Astrocyte of the cerebellum (primary cell): ENCODE results near the gene KCNMB2.
"Not testable (repeated sequence)": the region's sequence is repeated elsewhere in the genome, so short reads cannot be mapped to it uniquely, and the experiment has no call there.

Source experiments
- DNase-seq: peaks from one replicate; pipeline ENCODE4 v3.0.0-alpha.2; 2011; ENCODE audit warnings: low read depth
- H3K4me3 ChIP-seq: 2 replicates; pipeline ENCODE4 v1.5.1; 2011; ENCODE audit warnings: mild to moderate bottlenecking, low read depth, low read length, moderate library complexity
- CTCF ChIP-seq: IDR thresholded peaks from 2 replicates; pipeline ENCODE4 v1.5.1; 2012; ENCODE audit warnings: low read length, low read depth, moderate library complexity, mild to moderate bottlenecking; ENCODE audit errors: missing control alignments
- in situ Hi-C: cut with HindIII; loops from 2 replicates; pipeline ENCODE4 v1.10.0; 2017; ENCODE audit warnings: low sequenced_read_pairs

Gene KCNMB2

GRCh38 chr3:178859386-178859785 lies 323.1 kb downstream of the KCNMB2 start:
- TF ChIP-seq CTCF: no peak
- in situ Hi-C loops: no loop called here
- no peak overlapping the region for H3K4me3 ChIP-seq
- DNase-seq: no peak

- H3K4me3 ChIP-seq, in situ Hi-C loops, DNase-seq: not testable (repeated sequence)
Observed at GRCh38 chr3:178859900-178860436, 323.7 kb downstream of the KCNMB2 start.

GRCh38 chr3:178868681-178869080 lies 332.4 kb downstream of the KCNMB2 start:
- in situ Hi-C loops: no loop called here
- TF ChIP-seq CTCF: no peak

GRCh38 chr3:178870085-178870484 lies 333.8 kb downstream of the KCNMB2 start:
- in situ Hi-C loops: no loop called here
- DNase-seq: no peak
- no peak overlapping the region for H3K4me3 ChIP-seq
- no peak for TF ChIP-seq CTCF

More at GRCh38 chr3:178868681-178869080, 332.4 kb downstream of the KCNMB2 start:
- H3K4me3 ChIP-seq: no peak overlapping the region
- DNase-seq: no peak

GRCh38 chr3:178875157-178875556 lies 338.9 kb downstream of the KCNMB2 start:
- no peak overlapping the region for H3K4me3 ChIP-seq
- in situ Hi-C loops: no loop called here
- TF ChIP-seq CTCF: no peak
- no peak for DNase-seq

GRCh38 chr3:178875836-178876235 lies 339.6 kb downstream of the KCNMB2 start:
- TF ChIP-seq CTCF: no peak
- in situ Hi-C loops: no loop called here
- H3K4me3 ChIP-seq: no peak overlapping the region
- no peak for DNase-seq

- in situ Hi-C loops: no loop called here
- no peak for DNase-seq
- TF ChIP-seq CTCF: no peak
- H3K4me3 ChIP-seq: no peak overlapping the region
Observed at GRCh38 chr3:178880274-178880673, 344.0 kb downstream of the KCNMB2 start.
